ENCODE measurements around the gene CHP2. TPM values are rescaled to one million over a fixed set of nuclear protein-coding genes. Genes with fewer than 3 reads are reported as not detected.
A peak's percentile ranks its signal among the peaks of the same experiment; 100 is the strongest.

The CHP2 gene
- total RNA-seq, 1 donor from 2014 or later: not detected

DNA sequence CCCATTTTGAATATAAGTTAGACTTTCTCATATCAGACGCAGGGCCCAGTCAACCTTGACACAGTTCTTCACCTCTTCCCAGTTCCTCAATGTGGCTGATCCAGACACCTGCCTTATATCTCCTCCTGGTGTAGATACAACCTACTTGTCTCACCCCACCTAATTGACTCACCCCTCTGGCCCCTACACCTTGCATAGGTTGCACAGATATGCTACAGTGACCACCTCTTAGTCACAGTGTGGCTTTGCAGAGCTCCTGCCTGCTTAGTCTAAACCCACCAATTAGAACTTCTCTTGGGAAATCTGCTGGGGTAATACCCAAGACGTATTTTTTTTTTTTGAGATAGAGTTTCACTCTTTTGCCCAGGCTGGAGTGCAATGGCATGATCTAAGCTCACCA is 16.8 kb downstream of the CHP2 start:
- no peaks in the 10 kb centered on the region for H3K9me3 Mint-ChIP-seq
- no peaks in the 10 kb centered on the region for H3K4me1 Mint-ChIP-seq
- ChIA-PET POLR2A (no interaction called here), CTCF (interaction anchor here (0.7 kb wide), 1 partner anchor 264 kb away, joined by 3 read pairs; no protein-coding TSS in a partner anchor)
- TF ChIP-seq, protein P1, sequence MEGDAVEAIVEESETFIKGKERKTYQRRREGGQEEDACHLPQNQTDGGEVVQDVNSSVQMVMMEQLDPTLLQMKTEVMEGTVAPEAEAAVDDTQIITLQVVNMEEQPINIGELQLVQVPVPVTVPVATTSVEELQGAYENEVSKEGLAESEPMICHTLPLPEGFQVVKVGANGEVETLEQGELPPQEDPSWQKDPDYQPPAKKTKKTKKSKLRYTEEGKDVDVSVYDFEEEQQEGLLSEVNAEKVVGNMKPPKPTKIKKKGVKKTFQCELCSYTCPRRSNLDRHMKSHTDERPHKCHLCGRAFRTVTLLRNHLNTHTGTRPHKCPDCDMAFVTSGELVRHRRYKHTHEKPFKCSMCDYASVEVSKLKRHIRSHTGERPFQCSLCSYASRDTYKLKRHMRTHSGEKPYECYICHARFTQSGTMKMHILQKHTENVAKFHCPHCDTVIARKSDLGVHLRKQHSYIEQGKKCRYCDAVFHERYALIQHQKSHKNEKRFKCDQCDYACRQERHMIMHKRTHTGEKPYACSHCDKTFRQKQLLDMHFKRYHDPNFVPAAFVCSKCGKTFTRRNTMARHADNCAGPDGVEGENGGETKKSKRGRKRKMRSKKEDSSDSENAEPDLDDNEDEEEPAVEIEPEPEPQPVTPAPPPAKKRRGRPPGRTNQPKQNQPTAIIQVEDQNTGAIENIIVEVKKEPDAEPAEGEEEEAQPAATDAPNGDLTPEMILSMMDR (IDR thresholded peaks at IDR 0.05): no peak
- H3K27me3 Mint-ChIP-seq: peaks cover 15% of the 10 kb centered on the region
- no peaks in the 10 kb centered on the region for H3K36me3 Mint-ChIP-seq (ENCODE audit: low read depth)
- no peak overlapping the region for H3K27ac Mint-ChIP-seq
- DNase-seq (no peak), ATAC-seq (ENCODE audit: low read depth) (peak; percentile 95)
- no peak overlapping the region for H3K4me3 Mint-ChIP-seq
- intact Hi-C loops (cut with micrococcal nuclease): no loop called here

DNA sequence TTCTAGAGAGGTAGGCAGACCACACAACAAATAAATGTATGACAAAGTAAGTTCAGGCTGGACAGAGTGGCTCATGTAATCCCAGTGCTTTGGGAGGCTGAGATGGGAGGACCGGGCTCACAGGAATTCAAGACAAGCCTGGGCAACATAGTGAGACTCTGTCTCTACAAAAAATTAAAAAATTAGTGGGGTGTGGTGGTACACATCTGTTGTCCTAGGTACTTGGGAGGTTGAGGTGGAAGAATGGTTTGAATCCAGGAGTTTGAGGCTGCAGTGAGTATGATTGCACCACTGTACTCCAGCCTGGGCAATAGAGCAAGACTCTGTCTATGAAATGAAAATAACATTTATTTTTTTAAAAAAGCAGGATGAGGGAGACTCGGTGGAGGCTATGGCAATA is 18.5 kb downstream of the CHP2 start:
- TF ChIP-seq, protein P1 (IDR thresholded peaks at IDR 0.05): no peak
- H3K4me3 Mint-ChIP-seq: no peak overlapping the region
- intact Hi-C loops (cut with micrococcal nuclease): no loop called here
- ChIA-PET POLR2A (no interaction called here), CTCF (no interaction called here)
- no peaks in the 10 kb centered on the region for H3K9me3 Mint-ChIP-seq
- no peak overlapping the region for H3K27ac Mint-ChIP-seq
- H3K27me3 Mint-ChIP-seq: peaks cover 15% of the 10 kb centered on the region
- DNase-seq (no peak), ATAC-seq (ENCODE audit: low read depth) (no peak)
- no peaks in the 10 kb centered on the region for H3K4me1 Mint-ChIP-seq
- H3K36me3 Mint-ChIP-seq (ENCODE audit: low read depth): no peaks in the 10 kb centered on the region

DNA sequence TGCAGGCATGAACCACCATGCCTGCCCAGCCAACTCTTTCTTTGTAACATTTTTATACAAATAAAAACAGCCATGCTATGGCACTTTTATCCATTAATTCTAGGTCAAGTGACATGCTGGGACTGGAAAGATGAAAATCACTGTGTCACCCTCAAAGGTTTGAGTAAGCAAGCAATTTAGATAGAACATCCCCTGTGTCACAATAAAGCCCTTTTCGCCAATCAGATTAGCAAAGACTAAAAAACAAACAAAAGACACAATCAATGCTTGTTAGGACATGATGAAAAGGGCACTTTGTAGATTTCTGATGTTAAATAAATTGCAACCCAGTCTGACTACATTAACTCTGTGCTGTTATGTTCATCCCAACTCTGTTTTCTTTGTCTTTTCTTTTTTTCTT is 26.4 kb downstream of the CHP2 start:
- H3K27ac Mint-ChIP-seq: no peak overlapping the region

DNA sequence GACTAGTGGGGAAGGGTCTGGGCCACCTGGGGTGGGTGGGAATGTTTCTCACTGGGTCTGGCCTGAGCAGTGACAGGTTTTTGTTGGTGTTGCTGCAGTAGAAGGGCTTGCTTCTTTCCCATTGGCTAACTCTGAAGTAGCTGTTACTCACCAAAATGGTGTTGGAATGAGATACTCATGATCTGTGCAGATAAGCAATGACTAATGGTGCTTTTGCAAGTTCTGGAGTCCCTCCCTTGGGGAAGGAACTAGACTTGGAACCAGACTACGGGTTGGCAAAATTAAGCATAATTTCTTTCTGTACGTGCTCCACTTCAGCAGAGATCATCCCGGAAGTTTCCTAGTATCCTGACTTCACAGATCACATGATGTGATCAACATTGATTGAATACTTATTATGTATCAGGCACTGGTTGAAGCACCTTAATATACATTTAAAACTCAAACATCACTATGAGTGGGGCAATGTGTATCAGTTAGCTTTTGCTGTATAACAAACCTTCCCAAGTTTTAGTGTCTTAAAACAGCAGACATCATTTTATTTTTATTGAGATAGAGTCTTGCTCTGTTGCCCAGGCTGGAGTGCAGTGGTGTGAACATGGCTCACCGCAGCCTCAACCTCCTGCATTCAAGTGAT is 30.1 kb downstream of the CHP2 start:
- TF ChIP-seq, protein P1 (IDR thresholded peaks at IDR 0.05): no peak

More for the DNA sequence above, 26.4 kb downstream of the CHP2 start:
- Mint-ChIP-seq H3K4me1 (no peaks in the 10 kb centered on the region), H3K9me3 (no peaks in the 10 kb centered on the region), H3K27me3 (peaks cover 25% of the 10 kb centered on the region), H3K36me3 (ENCODE audit: low read depth) (no peaks in the 10 kb centered on the region), H3K4me3 (no peak overlapping the region)
- intact Hi-C loops (cut with micrococcal nuclease): no loop called here
- POLR2A ChIA-PET: no interaction called here
- TF ChIP-seq, protein P1 (IDR thresholded peaks at IDR 0.05): no peak
- CTCF ChIA-PET: no interaction called here
- no peak for ATAC-seq (ENCODE audit: low read depth)
- no peak for DNase-seq

DNA sequence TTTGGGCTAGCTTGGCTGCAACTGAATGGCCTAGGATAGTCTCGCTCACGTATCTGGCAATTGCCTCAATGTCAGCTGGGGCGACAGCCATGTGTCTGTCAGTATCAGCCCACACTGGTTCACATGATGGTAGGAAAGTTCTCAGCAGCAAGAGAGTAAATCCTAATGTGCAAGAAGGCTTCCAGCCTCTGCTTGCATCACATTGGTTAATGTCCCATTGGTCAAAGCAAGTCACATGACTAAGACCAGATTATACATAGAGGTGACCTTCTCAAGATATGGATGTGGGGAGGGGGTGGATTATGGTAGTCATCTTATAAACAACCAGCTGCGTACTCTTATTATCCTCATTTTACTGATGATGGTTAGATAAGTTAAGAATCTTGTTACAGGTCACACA is 31.0 kb downstream of the CHP2 start:
- no peak for DNase-seq
- H3K9me3 Mint-ChIP-seq: no peaks in the 10 kb centered on the region
- H3K4me1 Mint-ChIP-seq: peaks cover 6% of the 10 kb centered on the region
- TF ChIP-seq, protein P1 (IDR thresholded peaks at IDR 0.05): no peak
- ATAC-seq (ENCODE audit: low read depth): no peak
- H3K36me3 Mint-ChIP-seq (ENCODE audit: low read depth): no peaks in the 10 kb centered on the region
- H3K27ac Mint-ChIP-seq: no peak overlapping the region
- peaks cover 11% of the 10 kb centered on the region for H3K27me3 Mint-ChIP-seq
- POLR2A ChIA-PET: no interaction called here
- intact Hi-C loops (cut with micrococcal nuclease): loop anchor here (5.0 kb wide), 1 partner anchor 721 kb away; no protein-coding TSS in a partner anchor
- H3K4me3 Mint-ChIP-seq: no peak overlapping the region
- CTCF ChIA-PET: no interaction called here

More for the DNA sequence above, 30.1 kb downstream of the CHP2 start:
- intact Hi-C loops (cut with micrococcal nuclease): loop anchor here (5.0 kb wide), 1 partner anchor 722 kb away; no protein-coding TSS in a partner anchor
- ChIA-PET CTCF (no interaction called here), POLR2A (no interaction called here)
- Mint-ChIP-seq H3K4me3 (no peak overlapping the region), H3K27me3 (peaks cover 11% of the 10 kb centered on the region), H3K9me3 (no peaks in the 10 kb centered on the region), H3K4me1 (peaks cover 6% of the 10 kb centered on the region), H3K36me3 (ENCODE audit: low read depth) (no peaks in the 10 kb centered on the region), H3K27ac (no peak overlapping the region)
- ATAC-seq (ENCODE audit: low read depth): no peak
- no peak for DNase-seq
